CD4-positive, alpha-beta T cell (primary cell): ENCODE measurements around the gene ZIM2. TPM values are rescaled to one million over a fixed set of nuclear protein-coding genes. Genes with fewer than 3 reads are reported as not detected.

Source experiments
- ATAC-seq: fragments of 200-7000 bp; cut with Tn5 transposase; one replicate; pipeline ENCODE4 v1.10.0; 2022; ENCODE audit warnings: mild to moderate bottlenecking; ENCODE audit not compliant: poor library complexity
- CTCF ChIA-PET: fragments of 350-600 bp; sonication (Branson Sonifier 250); formaldehyde crosslinking; loops from one replicate; lab custom pipeline; 2021; ENCODE audit warnings: antibody characterized with exemption, inconsistent platforms; lab: Charles Lee
- POLR2A ChIA-PET: fragments of 350-600 bp; sonication (Branson Sonifier 250); formaldehyde crosslinking; loops from one replicate; lab custom pipeline; 2021; ENCODE audit warnings: antibody characterized with exemption, inconsistent platforms; lab: Charles Lee
- DNase-seq, 14 experiments: peaks; one replicate each; pipeline ENCODE4 v3.0.0-alpha.2; 2013 to 2020; ENCODE audit warnings: mixed read lengths in 2 of 14
- H3K27ac ChIP-seq, 2 donors: one replicate each; pipeline versions ENCODE4 v1.5.1 to v1.7.0; 2013; ENCODE audit warnings: low read length in 2 of 2, low read depth in 1 of 2, mild to moderate bottlenecking in 1 of 2
- H3K27me3 ChIP-seq, 2 experiments: 1 replicate in 1 of 2; 2 replicates in 1 of 2; pipeline versions ENCODE4 v1.6.1 to v1.7.0; 2013; ENCODE audit warnings: low read length in 2 of 2, control low read depth in 1 of 2, mild to moderate bottlenecking in 1 of 2, moderate library complexity in 1 of 2; ENCODE audit not compliant: insufficient read depth in 2 of 2, control insufficient read depth in 1 of 2
- H3K36me3 ChIP-seq: one replicate; pipeline ENCODE4 v1.6.1; 2013; ENCODE audit warnings: low read length, control low read depth; ENCODE audit not compliant: insufficient read depth
- H3K4me1 ChIP-seq: one replicate; pipeline ENCODE4 v1.6.1; 2013; ENCODE audit warnings: low read length, control low read depth; ENCODE audit not compliant: insufficient read depth
- H3K4me3 ChIP-seq: one replicate; pipeline ENCODE4 v1.5.1; 2013; ENCODE audit warnings: mild to moderate bottlenecking, low read length, moderate library complexity
- H3K9me3 ChIP-seq, 2 experiments: 1 replicate in 1 of 2; 2 replicates in 1 of 2; pipeline versions ENCODE4 v1.6.1 to v1.7.0; 2013; ENCODE audit warnings: low read length in 2 of 2, mild to moderate bottlenecking in 2 of 2, control low read depth in 1 of 2, moderate library complexity in 1 of 2; ENCODE audit not compliant: control insufficient read depth in 1 of 2, insufficient read depth in 1 of 2
- H3K27ac Mint-ChIP-seq: one replicate; pipeline ENCODE4 v1.8.0; 2020; ENCODE audit warnings: mixed read lengths
- H3K27me3 Mint-ChIP-seq: one replicate; pipeline ENCODE4 v1.8.0; 2021; ENCODE audit warnings: mixed read lengths
- H3K36me3 Mint-ChIP-seq: one replicate; pipeline ENCODE4 v1.8.0; 2021; ENCODE audit warnings: low read depth, mixed read lengths
- H3K4me1 Mint-ChIP-seq: one replicate; pipeline ENCODE4 v1.8.0; 2021; ENCODE audit warnings: low read depth, mixed read lengths
- H3K4me3 Mint-ChIP-seq: one replicate; pipeline ENCODE4 v1.8.0; 2020; ENCODE audit warnings: mild to moderate bottlenecking, mixed read lengths
- H3K9me3 Mint-ChIP-seq: one replicate; pipeline ENCODE4 v1.8.0; 2020; ENCODE audit warnings: mixed read lengths
- intact Hi-C, 2 experiments: fragments of 100-400 bp; cut with DNase I in 1 of 2; cut with micrococcal nuclease in 1 of 2; formaldehyde crosslinking; loops; one replicate each; pipeline versions ENCODE4 v1.15.1 to v1.9.0; 2023 to 2025; cut with DNase I, micrococcal nuclease
- total RNA-seq, 174 experiments: library from RNA in 2 of 174; stranded (reverse) in 2 of 174; gene quantifications; one replicate each; pipeline ENCODE4 v1.2.3 and lab custom pipeline; 2021 to 2026
- TF ChIP-seq, protein P1 (sequence below): fragments of 200-600 bp; IDR thresholded peaks from one replicate; pipeline ENCODE4 v1.8.0; 2022; ENCODE audit warnings: antibody characterized with exemption, mild to moderate bottlenecking

The ZIM2 gene
- total RNA-seq, 2 experiments from 2014 or later: not detected

- TF ChIP-seq, protein P1, sequence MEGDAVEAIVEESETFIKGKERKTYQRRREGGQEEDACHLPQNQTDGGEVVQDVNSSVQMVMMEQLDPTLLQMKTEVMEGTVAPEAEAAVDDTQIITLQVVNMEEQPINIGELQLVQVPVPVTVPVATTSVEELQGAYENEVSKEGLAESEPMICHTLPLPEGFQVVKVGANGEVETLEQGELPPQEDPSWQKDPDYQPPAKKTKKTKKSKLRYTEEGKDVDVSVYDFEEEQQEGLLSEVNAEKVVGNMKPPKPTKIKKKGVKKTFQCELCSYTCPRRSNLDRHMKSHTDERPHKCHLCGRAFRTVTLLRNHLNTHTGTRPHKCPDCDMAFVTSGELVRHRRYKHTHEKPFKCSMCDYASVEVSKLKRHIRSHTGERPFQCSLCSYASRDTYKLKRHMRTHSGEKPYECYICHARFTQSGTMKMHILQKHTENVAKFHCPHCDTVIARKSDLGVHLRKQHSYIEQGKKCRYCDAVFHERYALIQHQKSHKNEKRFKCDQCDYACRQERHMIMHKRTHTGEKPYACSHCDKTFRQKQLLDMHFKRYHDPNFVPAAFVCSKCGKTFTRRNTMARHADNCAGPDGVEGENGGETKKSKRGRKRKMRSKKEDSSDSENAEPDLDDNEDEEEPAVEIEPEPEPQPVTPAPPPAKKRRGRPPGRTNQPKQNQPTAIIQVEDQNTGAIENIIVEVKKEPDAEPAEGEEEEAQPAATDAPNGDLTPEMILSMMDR: no peak
- no peaks in the 10 kb centered on the region for H3K4me1 Mint-ChIP-seq
- no peak overlapping the region for H3K4me3 Mint-ChIP-seq
- intact Hi-C loops: no loop called here
- Histone ChIP-seq H3K27me3 (no peaks in the 10 kb centered on the region), H3K9me3 (peaks cover 55 to 83% of the 10 kb centered on the region in 2 experiments), H3K27ac (no peak overlapping the region), H3K36me3 (no peaks in the 10 kb centered on the region), H3K4me3 (no peak overlapping the region), H3K4me1 (no peaks in the 10 kb centered on the region)
- DNase-seq (no peak), ATAC-seq (no peak)
- no peaks in the 10 kb centered on the region for H3K27me3 Mint-ChIP-seq
- no peak overlapping the region for H3K27ac Mint-ChIP-seq
- H3K9me3 Mint-ChIP-seq: peaks cover 26% of the 10 kb centered on the region
- peaks cover 30% of the 10 kb centered on the region for H3K36me3 Mint-ChIP-seq
- POLR2A ChIA-PET: no interaction called here
- CTCF ChIA-PET: no interaction called here
These were observed 34.0 kb upstream of the ZIM2 start for GRCh38 chr19:56874530-56874929.

- intact Hi-C loops: no loop called here
- no peak for ATAC-seq
- no peaks in the 10 kb centered on the region for H3K27me3 Mint-ChIP-seq
- no peak overlapping the region for H3K27ac Mint-ChIP-seq
- TF ChIP-seq, protein P1: no peak
- H3K4me3 Mint-ChIP-seq: no peak overlapping the region
- DNase-seq: no peak
- H3K4me1 ChIP-seq: no peaks in the 10 kb centered on the region
- no peaks in the 10 kb centered on the region for H3K36me3 ChIP-seq
- no peaks in the 10 kb centered on the region for H3K4me1 Mint-ChIP-seq
- H3K9me3 ChIP-seq: peaks cover 50 to 76% of the 10 kb centered on the region in 2 experiments
- CTCF ChIA-PET: no interaction called here
- peaks cover 25% of the 10 kb centered on the region for H3K36me3 Mint-ChIP-seq
- POLR2A ChIA-PET: no interaction called here
- no peaks in the 10 kb centered on the region for H3K27me3 ChIP-seq
- H3K4me3 ChIP-seq: no peak overlapping the region
- H3K9me3 Mint-ChIP-seq: peaks cover 27% of the 10 kb centered on the region
- H3K27ac ChIP-seq: no peak overlapping the region
These were observed 33.0 kb upstream of the ZIM2 start for GRCh38 chr19:56873493-56873892.

- no peak for ATAC-seq
- POLR2A ChIA-PET: no interaction called here
- Histone ChIP-seq H3K4me3 (no peak overlapping the region), H3K4me1 (no peaks in the 10 kb centered on the region), H3K27ac (no peak overlapping the region), H3K27me3 (no peaks in the 10 kb centered on the region), H3K36me3 (no peaks in the 10 kb centered on the region), H3K9me3 (peaks cover 28 to 58% of the 10 kb centered on the region in 2 experiments)
- Mint-ChIP-seq H3K36me3 (peaks cover 14% of the 10 kb centered on the region), H3K9me3 (peaks cover 26% of the 10 kb centered on the region), H3K4me3 (no peak overlapping the region), H3K4me1 (no peaks in the 10 kb centered on the region), H3K27me3 (no peaks in the 10 kb centered on the region), H3K27ac (no peak overlapping the region)
- CTCF ChIA-PET: no interaction called here
- no peak for DNase-seq
- TF ChIP-seq, protein P1: no peak
- intact Hi-C loops: no loop called here
These were observed 29.4 kb upstream of the ZIM2 start for GRCh38 chr19:56869886-56870285.
